PC-3 (cell line): ENCODE results near the gene RSRC1. TPM values are rescaled to one million over a fixed set of nuclear protein-coding genes. Genes with fewer than 3 reads are reported as not detected.

Experiments
- ATAC-seq: fragments of 200-7000 bp; cut with Tn5 transposase; 2 replicates; pipeline ENCODE4 v1.9.1; 2020; ENCODE audit warnings: mild to moderate bottlenecking, moderate library complexity
- BruUV-seq: library from RNA; stranded (reverse); fragments of 400-500 nt; replicated peaks from 2 replicates; lab custom pipeline; 2021; lab: Mats Ljungman, UMichigan
- CTCF ChIA-PET: fragments of 300-600 bp; sonication (Branson Sonifier 250); formaldehyde crosslinking; loops from one replicate; lab custom pipeline; 2022; ENCODE audit warnings: antibody characterized with exemption; lab: Charles Lee
- POLR2A ChIA-PET: fragments of 300-600 bp; sonication (Branson Sonifier 250); formaldehyde crosslinking; loops from one replicate; lab custom pipeline; 2022; ENCODE audit warnings: antibody characterized with exemption; ENCODE audit not compliant: unreplicated experiment; lab: Charles Lee
- DNase-seq: peaks from one replicate; pipeline ENCODE4 v3.0.0-alpha.2; 2015
- H2AFZ ChIP-seq: fragments of 300-600 bp; sonication (generic); 2 replicates; pipeline ENCODE4 v1.6.0; 2016; ENCODE audit warnings: antibody characterized with exemption, low read length
- H3F3A ChIP-seq: fragments of 300-600 bp; sonication (generic); one replicate; pipeline ENCODE4 v1.6.0; 2017; ENCODE audit warnings: antibody characterized with exemption, low read length, control low read depth, mild to moderate bottlenecking; ENCODE audit not compliant: unreplicated experiment
- H3K27ac ChIP-seq: fragments of 300-600 bp; sonication (generic); 2 replicates; pipeline ENCODE4 v1.5.1; 2016; ENCODE audit warnings: mild to moderate bottlenecking, low read length
- H3K27me3 ChIP-seq: fragments of 300-600 bp; sonication (generic); 2 replicates; pipeline ENCODE4 v1.6.1; 2016; ENCODE audit warnings: low read length, mixed read lengths
- H3K36me3 ChIP-seq: fragments of 300-600 bp; sonication (generic); 2 replicates; pipeline ENCODE4 v1.6.1; 2016; ENCODE audit warnings: low read depth, mixed run types, low read length, mixed read lengths
- H3K4me1 ChIP-seq: fragments of 300-600 bp; sonication (generic); 2 replicates; pipeline ENCODE4 v1.5.1; 2016; ENCODE audit warnings: low read length; ENCODE audit not compliant: insufficient read depth
- H3K4me2 ChIP-seq: fragments of 300-600 bp; sonication (generic); 2 replicates; pipeline ENCODE4 v1.6.0; 2016; ENCODE audit warnings: low read length
- H3K4me3 ChIP-seq: fragments of 300-600 bp; sonication (generic); 2 replicates; pipeline ENCODE4 v1.5.1; 2016; ENCODE audit warnings: mild to moderate bottlenecking, low read length, mixed read lengths
- H3K79me2 ChIP-seq: fragments of 300-600 bp; sonication (generic); 2 replicates; pipeline ENCODE4 v1.6.1; 2017; ENCODE audit warnings: low read length, mixed read lengths
- H3K9ac ChIP-seq: fragments of 300-600 bp; sonication (generic); 2 replicates; pipeline ENCODE4 v1.6.0; 2016; ENCODE audit warnings: mild to moderate bottlenecking, low read length
- H3K9me2 ChIP-seq: fragments of 300-600 bp; sonication (generic); replicated peaks from 2 replicates; pipeline ENCODE4 v1.6.1; 2016; ENCODE audit warnings: mixed run types, low read length, mixed read lengths
- H3K9me3 ChIP-seq: fragments of 300-600 bp; sonication (generic); 2 replicates; pipeline ENCODE4 v1.6.1; 2016; ENCODE audit warnings: low read length, mixed read lengths
- H4K20me1 ChIP-seq: fragments of 300-600 bp; sonication (generic); 2 replicates; pipeline ENCODE4 v1.6.1; 2016; ENCODE audit warnings: low read length, mixed read lengths
- EZH2 ChIP-seq: fragments of 300-600 bp; sonication (generic); IDR thresholded peaks from one replicate; pipeline ENCODE4 v1.6.1; 2017; ENCODE audit warnings: antibody characterized with exemption, mild to moderate bottlenecking, low read length; ENCODE audit not compliant: unreplicated experiment
- EZH2phosphoT487 ChIP-seq: fragments of 300-600 bp; sonication (generic); IDR thresholded peaks from 2 replicates; pipeline ENCODE4 v1.6.1; 2018; ENCODE audit warnings: mild to moderate bottlenecking, antibody characterized with exemption, low read length, borderline replicate concordance
- intact Hi-C: fragments of 100-400 bp; cut with micrococcal nuclease; formaldehyde crosslinking; loops from 2 replicates; pipeline ENCODE4 v1.9.0; 2023
- total RNA-seq: library from RNA; depleted of rRNA; stranded (reverse); fragments of >200 nt; gene quantifications from 2 replicates; pipeline ENCODE4 v1.2.3, GENCODE V29; 2014
- TF ChIP-seq, protein P1 (sequence below): fragments of 300-600 bp; sonication (generic); conservative IDR thresholded peaks from 2 replicates; pipeline ENCODE4 v1.5.1; 2017; ENCODE audit warnings: antibody characterized with exemption, low read depth, mild to moderate bottlenecking, low read length

RSRC1 gene
- total RNA-seq, 1 experiment from 2014 or later, result 39.5 TPM

DNA sequence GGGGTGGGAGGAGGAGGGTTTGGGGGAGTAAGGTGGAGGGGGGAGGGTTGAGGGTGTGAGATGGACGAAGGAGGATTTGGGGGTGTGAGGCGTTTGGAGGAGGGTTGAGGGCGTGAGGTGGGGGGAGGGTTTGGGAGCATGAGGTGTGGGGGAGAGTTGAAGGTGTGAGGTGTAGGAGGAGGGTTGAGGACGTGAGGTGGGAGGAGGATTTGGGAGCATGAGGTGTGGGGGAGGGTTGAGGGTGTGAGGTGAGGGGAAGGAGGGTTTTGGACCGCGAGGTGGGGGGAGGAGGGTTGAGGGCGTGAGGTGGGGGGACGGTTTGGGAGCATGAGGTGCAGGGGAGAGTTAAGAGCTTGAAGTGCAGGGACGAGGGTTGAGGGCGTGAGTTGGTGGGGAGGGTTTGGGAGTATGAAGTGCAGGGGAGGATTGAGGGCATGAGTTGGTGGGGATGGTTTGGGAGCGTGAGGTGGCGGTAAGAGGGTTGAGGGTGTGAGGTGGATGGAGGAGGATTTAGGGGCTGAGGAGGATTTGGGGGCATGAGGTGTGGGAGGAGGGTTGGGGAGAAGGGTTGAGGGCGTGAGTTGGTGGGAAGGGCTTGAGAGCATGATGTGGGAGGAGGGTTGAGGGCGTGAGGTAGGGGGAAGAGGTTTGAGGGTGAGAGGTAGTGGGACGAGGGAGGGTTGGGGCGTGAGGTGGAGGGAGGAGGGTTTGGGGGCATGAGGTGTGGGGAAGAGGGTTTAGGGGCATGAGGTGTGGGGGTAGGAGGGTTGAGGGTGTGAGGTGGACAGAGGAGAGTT, 462.3 kb downstream of the RSRC1 start:
- BruUV-seq, result no TSS peak
- Histone ChIP-seq H3K27ac (no peak overlapping the region), H3K36me3 (no peaks in the 10 kb centered on the region), H3K9me3 (no peaks in the 10 kb centered on the region), H3K4me2 (no peak overlapping the region), H3F3A (no peaks in the 10 kb centered on the region), H3K9me2 (no peaks in the 10 kb centered on the region), H4K20me1 (0 out of 2 replicates have a peak, but pooled peaks cover 4% of the 10 kb centered on the region), H3K9ac (no peak overlapping the region), H2AFZ (no peak overlapping the region), H3K4me1 (peaks cover 5% of the 10 kb centered on the region; the same call in 1 of the 2 replicates), H3K27me3 (no peaks in the 10 kb centered on the region), H3K4me3 (no peak overlapping the region), H3K79me2 (no peaks in the 10 kb centered on the region)
- ATAC-seq (no peak), DNase-seq (no peak)
- ChIA-PET CTCF (no interaction called here), POLR2A (no interaction called here)
- TF ChIP-seq, protein P1, sequence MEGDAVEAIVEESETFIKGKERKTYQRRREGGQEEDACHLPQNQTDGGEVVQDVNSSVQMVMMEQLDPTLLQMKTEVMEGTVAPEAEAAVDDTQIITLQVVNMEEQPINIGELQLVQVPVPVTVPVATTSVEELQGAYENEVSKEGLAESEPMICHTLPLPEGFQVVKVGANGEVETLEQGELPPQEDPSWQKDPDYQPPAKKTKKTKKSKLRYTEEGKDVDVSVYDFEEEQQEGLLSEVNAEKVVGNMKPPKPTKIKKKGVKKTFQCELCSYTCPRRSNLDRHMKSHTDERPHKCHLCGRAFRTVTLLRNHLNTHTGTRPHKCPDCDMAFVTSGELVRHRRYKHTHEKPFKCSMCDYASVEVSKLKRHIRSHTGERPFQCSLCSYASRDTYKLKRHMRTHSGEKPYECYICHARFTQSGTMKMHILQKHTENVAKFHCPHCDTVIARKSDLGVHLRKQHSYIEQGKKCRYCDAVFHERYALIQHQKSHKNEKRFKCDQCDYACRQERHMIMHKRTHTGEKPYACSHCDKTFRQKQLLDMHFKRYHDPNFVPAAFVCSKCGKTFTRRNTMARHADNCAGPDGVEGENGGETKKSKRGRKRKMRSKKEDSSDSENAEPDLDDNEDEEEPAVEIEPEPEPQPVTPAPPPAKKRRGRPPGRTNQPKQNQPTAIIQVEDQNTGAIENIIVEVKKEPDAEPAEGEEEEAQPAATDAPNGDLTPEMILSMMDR, result no peak
- no peak for TF ChIP-seq EZH2phosphoT487
- TF ChIP-seq EZH2, result no peak
- intact Hi-C loops, result loop anchor here (5.0 kb wide), 1 partner anchor 70 kb away; the partner anchor contains the start of gene GFM1

DNA sequence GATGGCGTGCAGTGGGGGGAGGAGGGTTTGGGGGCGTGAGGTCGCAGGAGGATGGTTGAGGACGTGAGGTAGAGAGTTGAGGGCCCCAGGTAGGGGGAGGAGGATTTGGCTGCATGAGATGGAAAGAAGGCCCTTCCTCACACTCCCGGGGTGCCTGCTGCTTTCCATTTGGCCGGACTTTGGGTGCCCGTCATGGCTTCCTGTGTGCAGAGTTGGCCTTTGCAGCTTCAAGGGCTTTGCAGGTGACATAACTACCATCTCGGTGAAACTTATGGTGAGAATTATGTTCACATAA, 462.8 kb downstream of the RSRC1 start:
- no TSS peak for BruUV-seq
- H3K27ac ChIP-seq, result no peak overlapping the region
- no peak for ATAC-seq

More for the DNA sequence above, 462.8 kb downstream of the RSRC1 start:
- ChIA-PET CTCF (interaction anchor here (0.6 kb wide), 1 partner anchor 43 kb away, joined by 3 read pairs; no protein-coding TSS in a partner anchor), POLR2A (no interaction called here)
- no peaks in the 10 kb centered on the region for H3K27me3 ChIP-seq
- peaks cover 5% of the 10 kb centered on the region; the same call in 1 of the 2 replicates for H3K4me1 ChIP-seq
- no peaks in the 10 kb centered on the region for H3K9me2 ChIP-seq
- no peak overlapping the region for H2AFZ ChIP-seq
- no peaks in the 10 kb centered on the region for H3K9me3 ChIP-seq
- DNase-seq, result no peak
- H3K4me3 ChIP-seq, result no peak overlapping the region
- 0 out of 2 replicates have a peak overlapping the region, but pooled peaks have one; percentile 28 for H3K4me2 ChIP-seq
- H3K9ac ChIP-seq, result no peak overlapping the region
- intact Hi-C loops, result loop anchor here (5.0 kb wide), 1 partner anchor 70 kb away; the partner anchor contains the start of gene GFM1
- H3F3A ChIP-seq, result no peaks in the 10 kb centered on the region
- 0 out of 2 replicates have a peak, but pooled peaks cover 4% of the 10 kb centered on the region for H4K20me1 ChIP-seq
- no peak for TF ChIP-seq EZH2
- no peak for TF ChIP-seq EZH2phosphoT487
- TF ChIP-seq, protein P1, result no peak
- H3K79me2 ChIP-seq, result no peaks in the 10 kb centered on the region
- H3K36me3 ChIP-seq, result no peaks in the 10 kb centered on the region
